Progenitor cell of endocrine pancreas (in vitro differentiated cells): ENCODE results near the gene KRTAP10-2. TPM values are rescaled to one million over a fixed set of nuclear protein-coding genes. Genes with fewer than 3 reads are reported as not detected.

Experiments
- DNase-seq: peaks from one replicate; pipeline ENCODE4 v3.0.0; 2021; ENCODE audit warnings: low spot score; ENCODE audit not compliant: unreplicated experiment
- H3K27ac Mint-ChIP-seq: 2 replicates; pipeline ENCODE4 v1.8.0; 2021; ENCODE audit warnings: mild to moderate bottlenecking, moderate library complexity, mixed read lengths
- H3K27me3 Mint-ChIP-seq: 2 replicates; pipeline ENCODE4 v1.8.0; 2021; ENCODE audit warnings: mixed read lengths
- H3K36me3 Mint-ChIP-seq: 2 replicates; pipeline ENCODE4 v1.8.0; 2022; ENCODE audit warnings: mixed read lengths; ENCODE audit not compliant: insufficient read depth
- H3K4me1 Mint-ChIP-seq: 2 replicates; pipeline ENCODE4 v1.8.0; 2021; ENCODE audit warnings: low read depth, mixed read lengths
- H3K4me3 Mint-ChIP-seq: 2 replicates; pipeline ENCODE4 v1.8.0; 2021; ENCODE audit warnings: low read depth, mild to moderate bottlenecking, moderate library complexity, mixed read lengths
- H3K9me3 Mint-ChIP-seq: 2 replicates; pipeline ENCODE4 v1.8.0; 2021; ENCODE audit warnings: low read depth, mixed read lengths
- total RNA-seq: library from RNA; stranded (reverse); gene quantifications from 2 replicates; pipeline ENCODE4 v1.2.1, GENCODE V29; 2021
- TF ChIP-seq, protein P1 (sequence below): fragments of 200-600 bp; sonication (generic); IDR thresholded peaks from one replicate; pipeline ENCODE4 v1.5.0; 2021; ENCODE audit warnings: antibody characterized with exemption, mild to moderate bottlenecking; ENCODE audit not compliant: unreplicated experiment

Gene KRTAP10-2
- total RNA-seq, 1 donor from 2014 or later = not detected

GRCh38 chr21:44579056-44579832 lies 27.9 kb upstream of the KRTAP10-2 start:
- Mint-ChIP-seq H3K4me3 (no peak overlapping the region), H3K9me3 (peaks cover 20% of the 10 kb centered on the region), H3K27ac (no peak overlapping the region), H3K36me3 (peaks cover 2% of the 10 kb centered on the region), H3K27me3 (peaks cover 6% of the 10 kb centered on the region), H3K4me1 (peaks cover 3% of the 10 kb centered on the region)
- TF ChIP-seq, protein P1, sequence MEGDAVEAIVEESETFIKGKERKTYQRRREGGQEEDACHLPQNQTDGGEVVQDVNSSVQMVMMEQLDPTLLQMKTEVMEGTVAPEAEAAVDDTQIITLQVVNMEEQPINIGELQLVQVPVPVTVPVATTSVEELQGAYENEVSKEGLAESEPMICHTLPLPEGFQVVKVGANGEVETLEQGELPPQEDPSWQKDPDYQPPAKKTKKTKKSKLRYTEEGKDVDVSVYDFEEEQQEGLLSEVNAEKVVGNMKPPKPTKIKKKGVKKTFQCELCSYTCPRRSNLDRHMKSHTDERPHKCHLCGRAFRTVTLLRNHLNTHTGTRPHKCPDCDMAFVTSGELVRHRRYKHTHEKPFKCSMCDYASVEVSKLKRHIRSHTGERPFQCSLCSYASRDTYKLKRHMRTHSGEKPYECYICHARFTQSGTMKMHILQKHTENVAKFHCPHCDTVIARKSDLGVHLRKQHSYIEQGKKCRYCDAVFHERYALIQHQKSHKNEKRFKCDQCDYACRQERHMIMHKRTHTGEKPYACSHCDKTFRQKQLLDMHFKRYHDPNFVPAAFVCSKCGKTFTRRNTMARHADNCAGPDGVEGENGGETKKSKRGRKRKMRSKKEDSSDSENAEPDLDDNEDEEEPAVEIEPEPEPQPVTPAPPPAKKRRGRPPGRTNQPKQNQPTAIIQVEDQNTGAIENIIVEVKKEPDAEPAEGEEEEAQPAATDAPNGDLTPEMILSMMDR = no peak
- no peak for DNase-seq

DNA sequence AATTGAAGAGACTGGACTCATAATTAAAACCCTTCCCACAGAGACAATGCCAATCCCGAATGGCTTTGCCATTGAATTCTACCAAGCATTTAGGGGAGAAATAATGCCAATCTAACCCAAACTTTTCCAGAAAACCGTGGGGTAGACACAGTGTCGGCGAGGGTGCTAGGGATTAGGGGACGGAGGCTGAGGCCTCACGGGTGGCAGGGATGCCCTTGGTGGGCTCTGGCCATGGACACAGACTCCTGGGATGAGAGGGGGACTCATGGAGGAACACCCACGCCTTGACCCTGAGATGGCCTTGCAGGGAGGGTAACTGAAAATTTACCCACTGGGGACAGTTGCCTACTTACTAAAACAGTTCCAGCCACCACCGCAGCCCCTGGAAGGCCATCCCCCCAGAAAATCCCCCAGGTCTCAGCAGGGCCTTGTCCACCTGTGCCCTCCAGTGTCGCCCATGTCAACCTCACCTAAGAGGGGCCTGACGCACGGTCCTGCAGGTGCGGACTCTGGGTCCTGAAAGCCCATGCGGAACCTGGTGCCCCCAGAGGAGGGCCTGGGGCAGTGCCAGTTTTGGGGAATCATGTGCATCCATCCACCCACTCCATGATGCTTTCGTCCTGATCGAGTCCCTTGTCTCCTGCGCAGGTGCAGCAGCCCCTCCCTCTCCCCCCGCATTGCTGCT lies 27.2 kb upstream of the KRTAP10-2 start:
- Mint-ChIP-seq H3K4me3 (no peak overlapping the region), H3K27me3 (peaks cover 6% of the 10 kb centered on the region), H3K27ac (no peak overlapping the region), H3K9me3 (peaks cover 20% of the 10 kb centered on the region), H3K4me1 (peaks cover 3% of the 10 kb centered on the region), H3K36me3 (peaks cover 2% of the 10 kb centered on the region)
- TF ChIP-seq, protein P1 = no peak
- DNase-seq = no peak

GRCh38 chr21:44576025-44576420 lies 24.7 kb upstream of the KRTAP10-2 start:
- TF ChIP-seq, protein P1 = no peak
- Mint-ChIP-seq H3K36me3 (no peaks in the 10 kb centered on the region), H3K4me3 (no peak overlapping the region), H3K27me3 (no peaks in the 10 kb centered on the region), H3K27ac (no peak overlapping the region), H3K4me1 (peaks cover 3% of the 10 kb centered on the region), H3K9me3 (peaks cover 19% of the 10 kb centered on the region)
- no peak for DNase-seq

DNA sequence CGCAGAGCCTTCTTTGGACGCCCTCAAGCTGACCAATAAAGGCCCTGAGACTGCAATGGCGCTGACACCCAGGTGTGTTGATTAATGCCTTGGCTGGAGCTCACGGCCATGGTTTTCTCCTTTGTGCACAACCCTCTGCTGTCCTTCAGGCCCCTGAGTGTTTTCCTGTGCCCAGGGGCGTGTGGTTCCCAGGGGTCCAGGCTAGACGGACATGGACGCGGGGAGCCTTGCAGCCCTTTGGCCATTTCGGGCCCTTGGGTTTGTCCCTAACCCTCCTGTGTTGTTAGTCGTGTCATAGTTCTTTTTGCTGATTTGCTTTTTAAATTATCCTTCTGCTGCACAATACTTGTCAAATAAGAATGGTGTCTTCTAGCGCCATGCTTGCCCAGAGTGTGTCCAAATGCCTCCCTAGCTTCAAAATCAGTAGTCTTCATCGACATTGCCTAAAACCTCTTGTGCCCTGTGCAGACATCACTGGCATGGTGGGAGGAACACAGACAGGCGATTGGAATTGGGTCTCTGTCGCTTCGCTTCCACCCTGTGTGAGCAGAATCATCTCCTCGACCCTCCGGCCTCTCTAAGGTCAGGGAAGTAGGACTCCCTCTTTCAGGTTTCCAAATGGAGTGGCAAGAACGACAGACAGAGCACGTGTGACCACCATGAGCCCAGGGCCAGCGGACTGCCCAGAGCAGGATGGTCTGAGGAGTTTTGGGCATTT lies 24.2 kb upstream of the KRTAP10-2 start:
- H3K27me3 Mint-ChIP-seq = no peaks in the 10 kb centered on the region
- H3K9me3 Mint-ChIP-seq = peaks cover 21% of the 10 kb centered on the region
- no peak for DNase-seq
- H3K36me3 Mint-ChIP-seq = no peaks in the 10 kb centered on the region
- peaks cover 3% of the 10 kb centered on the region for H3K4me1 Mint-ChIP-seq
- TF ChIP-seq, protein P1 = no peak
- H3K27ac Mint-ChIP-seq = peak overlapping the region; percentile 19
- H3K4me3 Mint-ChIP-seq = no peak overlapping the region
